GM12801 (cell line): ENCODE data around the gene PLCH1.

Experiments
- CTCF ChIP-seq: IDR thresholded peaks from one replicate; pipeline ENCODE4 v1.5.1; 2011; ENCODE audit warnings: control low read depth; ENCODE audit not compliant: insufficient read length; ENCODE audit errors: extremely low read depth

PLCH1 gene

GRCh38 chr3:155516439-155516838, 228.4 kb downstream of the PLCH1 start:
- TF ChIP-seq CTCF: no peak

GRCh38 chr3:155512867-155513261, 232.0 kb downstream of the PLCH1 start:
- TF ChIP-seq CTCF: no peak

- no peak for TF ChIP-seq CTCF
Observed at GRCh38 chr3:155512175-155512866, 232.6 kb downstream of the PLCH1 start.

GRCh38 chr3:155504682-155505081, 240.2 kb downstream of the PLCH1 start:
- TF ChIP-seq CTCF: no peak

GRCh38 chr3:155502630-155503029, 242.2 kb downstream of the PLCH1 start:
- no peak for TF ChIP-seq CTCF

- no peak for TF ChIP-seq CTCF
Observed at GRCh38 chr3:155500194-155500818, 244.6 kb downstream of the PLCH1 start.

- no peak for TF ChIP-seq CTCF
Observed at GRCh38 chr3:155497930-155498647, 246.8 kb downstream of the PLCH1 start.
